Measurements from ENCODE around the gene SDSL.

GRCh38 chr12:113457185-113457584 lies 35.0 kb downstream of the SDSL start:
- TF ChIP-seq CTCF (IDR thresholded peaks at IDR 0.05) (no peak), EZH2 (IDR thresholded peaks at IDR 0.05) (no peak)

Data from neural progenitor cell (in vitro differentiated cells).